NCI-H1436 (cell line): ENCODE data around the gene CDH23.

ENCODE experiments used
- DNase-seq: peaks from one replicate; lab custom pipeline; 2025; lab: John Stamatoyannopoulos, UW

CDH23 gene

DNA sequence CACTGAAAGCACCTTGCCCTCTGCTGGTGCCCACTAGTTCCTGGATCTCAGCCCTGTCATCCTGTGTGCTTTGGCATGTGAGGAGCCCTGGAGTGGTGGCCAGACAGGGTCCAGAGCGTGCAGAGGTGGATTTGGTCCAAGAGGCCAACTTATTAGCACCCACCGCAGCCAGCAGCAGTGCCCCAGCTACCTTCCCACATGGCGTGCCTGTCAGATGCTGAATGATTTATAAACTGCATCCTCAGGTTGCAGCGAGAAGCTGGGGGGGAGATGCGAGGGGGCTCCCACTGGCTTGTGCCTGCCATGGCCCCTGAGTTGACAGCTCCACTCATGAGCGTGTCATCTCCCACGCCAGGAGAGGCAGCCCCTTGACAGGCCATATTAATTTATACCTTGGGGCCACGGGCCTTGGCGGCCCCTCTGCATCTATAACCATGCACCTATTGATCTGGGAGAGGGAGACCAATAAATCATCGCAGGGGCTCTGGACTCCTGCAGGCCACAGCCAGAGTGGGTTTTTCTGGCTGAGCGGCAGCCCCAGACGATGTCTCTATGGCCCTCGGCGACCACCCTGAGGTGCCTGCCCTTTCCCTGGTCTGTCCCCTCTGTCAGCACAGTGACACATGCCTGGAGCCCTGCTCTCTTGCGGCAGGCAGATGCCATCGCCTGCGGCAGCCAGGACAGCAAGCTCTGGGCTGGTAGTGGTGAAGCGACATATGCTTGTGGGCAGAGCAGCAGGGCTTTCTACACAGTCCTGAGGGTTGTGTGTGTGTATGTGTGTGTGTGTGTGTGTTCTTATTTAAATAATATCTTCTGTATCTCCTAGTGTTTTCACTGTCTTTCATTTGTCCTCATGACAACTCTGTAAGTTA lies 120.8 kb downstream of the CDH23 start:
- DNase-seq = no peak

GRCh38 chr10:71520042-71520441 lies 123.3 kb downstream of the CDH23 start:
- no peak for DNase-seq

DNA sequence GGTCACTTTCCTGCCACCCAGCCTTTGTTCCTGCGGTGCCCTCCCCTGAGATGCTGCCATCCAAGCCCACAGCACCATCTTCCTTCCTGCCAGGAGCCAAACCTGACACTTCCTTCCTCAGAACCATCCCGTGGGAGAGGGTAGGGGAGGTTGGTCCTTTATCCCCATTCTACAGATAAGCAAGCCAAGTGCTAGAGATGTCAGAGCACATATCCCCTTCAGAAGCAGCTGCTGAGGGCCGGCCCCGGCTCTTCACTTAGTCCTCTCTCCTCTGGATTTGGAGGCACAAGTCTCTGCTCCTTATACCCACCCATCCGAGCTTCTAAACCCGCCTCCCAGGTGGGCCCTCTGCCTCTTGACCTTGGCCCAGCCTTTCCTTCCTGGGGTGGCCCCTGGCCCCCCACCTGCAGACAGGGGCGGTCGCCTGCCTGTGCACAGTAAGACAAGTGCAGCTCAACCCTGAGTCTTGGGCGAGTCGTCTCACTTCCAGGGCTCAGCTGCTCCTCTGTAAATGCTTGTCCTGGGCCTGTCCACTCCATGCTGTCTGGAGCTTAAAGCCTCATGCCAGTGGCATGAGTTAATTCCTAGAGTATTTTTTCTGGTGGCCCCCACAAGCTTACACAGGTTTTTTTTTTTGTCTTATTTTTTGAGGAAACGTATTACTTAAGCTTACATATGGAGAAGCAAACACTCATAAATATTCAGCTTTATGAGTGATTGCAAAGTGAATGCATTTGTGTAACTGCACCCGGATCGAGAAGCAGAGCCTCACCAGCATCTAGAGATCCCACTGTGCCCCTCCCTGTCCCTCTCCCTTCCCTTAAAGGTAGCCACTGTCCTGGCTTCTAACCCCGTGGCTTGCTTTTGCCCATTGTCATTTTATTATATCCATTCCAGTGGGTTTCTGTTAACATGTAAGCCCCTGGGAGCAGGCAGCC lies 125.1 kb downstream of the CDH23 start:
- no peak for DNase-seq

DNA sequence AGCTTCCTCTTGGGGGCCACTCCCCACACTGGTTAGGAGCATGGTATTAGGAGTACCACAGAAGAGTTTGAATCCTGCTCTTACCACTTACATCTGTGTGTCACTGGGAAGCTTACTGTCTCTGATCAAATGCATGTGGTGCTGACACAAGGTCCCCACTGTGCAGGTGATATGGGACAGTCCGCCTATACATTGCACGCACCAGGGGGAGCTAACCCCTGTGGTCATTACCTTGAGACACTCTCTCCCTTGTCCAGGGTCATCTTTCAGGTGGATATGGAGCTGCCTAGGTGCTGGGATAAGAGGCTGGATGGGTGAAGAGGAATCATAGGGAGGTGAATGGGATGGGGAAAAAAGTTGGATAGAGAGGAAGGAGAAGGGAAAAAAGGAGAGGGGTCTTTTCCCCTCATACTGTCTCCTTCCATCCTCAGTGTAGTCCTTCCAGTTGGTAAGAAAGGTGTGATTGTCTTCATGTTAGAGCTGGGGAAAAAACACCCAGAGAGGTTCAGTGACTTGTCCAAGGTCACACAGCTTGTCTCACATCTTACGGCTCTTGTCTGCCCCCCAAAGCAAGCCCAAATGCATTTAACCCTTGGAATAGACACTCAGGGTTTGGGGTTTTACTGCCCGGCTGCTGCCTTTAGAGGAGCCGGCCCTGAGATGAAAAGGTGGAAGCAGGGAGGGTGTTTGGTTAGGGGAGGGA lies 125.9 kb downstream of the CDH23 start:
- no peak for DNase-seq

DNA sequence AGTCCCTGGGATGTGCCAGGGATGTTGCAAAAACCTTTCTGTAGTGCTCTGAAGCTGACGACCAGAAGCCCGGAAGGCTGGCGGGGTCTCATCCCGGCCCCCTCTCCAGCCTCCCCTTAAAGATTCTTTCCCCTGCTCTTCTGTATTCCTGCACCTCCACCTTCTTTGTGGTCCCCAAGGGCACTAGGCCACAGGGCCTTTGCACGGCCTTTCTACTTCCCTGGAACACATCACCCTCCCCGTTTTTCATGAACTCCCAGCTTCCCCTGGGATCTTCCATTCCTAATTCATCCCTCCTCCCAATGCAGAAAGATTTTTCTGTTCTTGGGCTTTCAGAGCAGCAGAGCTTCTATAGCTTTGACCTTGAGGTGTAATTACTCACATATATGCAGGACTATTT lies 127.0 kb downstream of the CDH23 start:
- no peak for DNase-seq

DNA sequence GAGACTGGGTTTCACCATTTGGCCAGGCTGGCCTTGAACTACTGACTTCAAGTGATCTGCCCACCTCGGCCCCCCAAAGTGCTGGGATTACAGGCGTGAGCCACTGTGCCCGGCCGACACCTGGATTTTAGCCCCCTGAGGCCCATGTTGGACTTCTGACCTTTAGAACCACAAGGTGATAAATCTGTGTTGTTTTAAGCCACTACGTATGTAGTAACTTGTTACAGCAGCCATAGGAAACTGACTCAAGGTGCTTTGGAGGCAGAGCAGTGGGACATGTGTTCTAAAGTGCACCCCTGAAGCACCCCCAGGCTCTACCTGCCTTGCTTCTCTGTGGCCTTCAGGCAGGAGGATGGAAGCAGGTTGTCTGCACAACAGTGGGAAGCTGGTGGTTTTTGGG lies 128.4 kb downstream of the CDH23 start:
- no peak for DNase-seq

DNA sequence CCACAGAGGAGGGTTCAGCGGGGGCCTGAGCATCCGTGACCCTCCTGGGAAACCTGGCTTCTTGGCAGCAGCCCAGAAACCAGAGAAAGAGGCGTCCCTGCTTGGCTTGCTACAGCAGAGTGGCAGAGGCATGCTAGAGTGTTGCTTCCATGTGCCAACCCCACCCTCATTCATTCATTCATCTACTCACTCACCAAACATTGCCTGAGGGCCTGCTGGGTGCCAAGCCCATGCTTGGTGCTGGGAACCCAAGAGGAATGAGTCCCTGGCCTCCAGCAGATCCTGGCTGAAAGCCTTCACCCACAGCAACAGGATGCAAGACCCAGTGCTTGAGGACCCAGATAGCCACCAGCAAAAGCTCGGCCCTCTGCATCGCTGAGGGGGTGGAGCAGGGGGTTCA lies 129.0 kb downstream of the CDH23 start:
- no peak for DNase-seq

DNA sequence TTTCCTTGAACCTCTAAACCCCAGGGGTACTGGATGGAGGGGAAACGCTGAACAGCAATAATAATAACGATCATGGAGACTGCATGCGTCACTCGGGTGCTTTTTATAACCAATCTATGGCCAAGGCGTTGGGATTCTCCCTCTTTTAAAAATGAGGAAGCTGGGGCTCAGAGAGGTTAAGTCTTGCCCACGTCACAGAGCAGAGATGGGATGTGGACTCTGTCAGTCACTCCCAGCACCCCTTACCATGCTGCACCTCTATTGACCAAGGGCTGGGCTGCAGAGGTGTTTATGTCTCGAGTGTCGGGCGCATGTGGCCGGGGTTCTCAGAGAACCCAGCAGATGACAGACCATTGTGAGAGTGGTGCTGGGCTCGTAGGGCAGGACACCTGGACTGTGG lies 129.9 kb downstream of the CDH23 start:
- DNase-seq = no peak

GRCh38 chr10:71527135-71527534 lies 130.4 kb downstream of the CDH23 start:
- no peak for DNase-seq

DNA sequence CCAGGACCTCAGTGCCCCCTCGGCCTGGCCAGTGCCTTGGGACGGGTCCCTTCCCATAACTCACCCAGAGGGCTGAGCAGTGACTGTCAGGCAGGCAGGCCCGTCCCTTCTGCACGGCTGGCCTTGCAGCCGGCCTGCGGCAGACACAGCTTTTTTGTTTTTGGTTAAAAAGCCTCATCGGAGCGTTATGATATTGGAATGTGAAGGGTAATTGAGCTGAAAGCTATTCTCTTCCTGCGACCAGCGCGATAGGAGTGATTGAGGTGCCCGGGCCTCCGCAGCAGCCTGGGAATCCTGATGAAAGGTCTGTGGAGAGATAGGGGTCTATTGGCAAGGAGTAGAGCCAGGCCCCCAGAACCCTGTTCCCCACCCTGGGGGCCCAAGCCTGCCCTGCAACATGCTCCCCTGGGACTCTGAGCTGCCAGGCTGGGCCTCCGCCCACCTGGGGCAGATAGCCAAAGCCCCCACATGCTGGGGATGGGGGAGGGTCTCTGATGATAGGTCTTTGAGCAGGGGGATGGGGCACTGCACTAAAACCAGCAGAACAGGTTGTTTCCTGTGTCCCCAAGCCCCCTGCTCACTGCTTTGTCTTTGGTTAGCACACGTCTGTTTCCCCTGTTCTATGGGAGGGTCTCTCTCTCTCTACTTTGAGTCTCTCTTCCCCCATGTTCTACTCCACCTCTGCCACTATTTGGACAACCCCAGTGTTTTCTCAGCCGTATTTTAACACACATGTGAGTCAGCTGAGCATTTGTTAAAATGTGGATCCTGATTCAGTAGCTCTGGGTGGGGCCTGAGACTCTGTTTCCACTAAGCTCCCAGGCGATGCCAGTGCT lies 131.9 kb downstream of the CDH23 start:
- DNase-seq = no peak

- DNase-seq = no peak
Measured at GRCh38 chr10:71529207-71529827, 132.6 kb downstream of the CDH23 start.

GRCh38 chr10:71530781-71531180 lies 134.1 kb downstream of the CDH23 start:
- DNase-seq = no peak

DNA sequence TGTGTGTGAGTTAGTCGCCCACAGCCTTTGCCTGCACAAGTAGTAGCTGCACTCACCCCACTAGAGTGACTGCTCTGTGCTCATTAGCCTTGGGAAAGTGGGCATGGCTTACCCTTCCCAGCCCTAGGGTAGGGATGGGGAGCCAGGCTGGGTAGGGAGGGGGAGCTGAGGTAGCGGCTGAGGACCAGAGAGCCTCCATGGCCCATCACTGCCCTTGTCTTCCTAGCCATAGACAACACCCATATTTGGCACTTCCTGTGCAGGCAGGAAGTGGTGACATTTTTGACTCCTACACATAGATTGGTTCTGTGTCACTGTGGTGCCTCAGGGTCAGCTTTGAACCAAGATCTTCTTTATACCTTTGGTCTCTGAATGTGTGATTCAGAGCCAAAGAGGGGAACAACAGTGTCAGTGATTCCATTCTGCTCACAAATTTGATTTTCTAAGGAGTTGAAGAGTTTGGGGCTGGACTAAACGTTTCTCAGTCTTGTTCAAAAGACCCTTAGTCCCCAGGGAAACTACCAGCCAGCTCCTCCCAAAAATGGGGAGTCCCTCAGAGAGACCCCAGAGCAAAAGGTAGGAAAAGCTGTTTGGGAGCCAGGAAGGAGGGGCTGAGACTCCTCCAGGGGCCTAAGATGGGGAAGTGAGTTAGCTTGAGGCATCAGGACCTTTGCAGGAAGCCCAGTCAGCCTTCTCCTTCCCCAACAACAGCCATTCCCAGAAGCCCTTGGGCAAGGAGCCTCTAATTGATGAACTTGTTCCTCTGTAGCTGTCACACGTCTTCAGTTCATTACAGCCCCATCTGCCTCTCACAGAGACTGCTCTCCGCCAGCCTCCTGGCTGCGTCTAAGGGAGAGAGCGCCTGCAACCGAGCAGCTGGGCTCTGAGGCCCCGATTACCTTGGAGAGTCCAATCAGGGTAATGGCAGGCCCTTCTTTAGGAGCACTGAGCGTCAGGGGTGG lies 135.0 kb downstream of the CDH23 start:
- DNase-seq = peak; percentile 47

DNA sequence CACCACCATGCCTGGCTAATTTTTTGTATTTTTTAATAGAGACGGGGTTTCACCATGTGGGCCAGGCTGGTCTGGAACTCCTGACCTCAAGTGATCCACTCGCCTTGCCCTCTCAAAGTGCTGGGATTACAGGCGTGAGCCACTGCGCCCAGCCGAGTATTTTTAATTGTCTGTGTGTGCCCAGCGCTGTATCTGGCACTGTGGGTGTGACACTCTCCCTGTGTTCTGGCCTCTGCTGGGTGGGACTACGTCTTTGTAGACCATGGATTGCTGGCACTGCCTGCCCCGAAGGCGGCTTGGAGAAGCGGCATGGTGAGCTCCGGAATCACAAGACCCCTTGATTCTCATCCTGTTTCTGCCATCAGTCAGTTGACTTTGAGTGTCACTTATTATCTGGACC lies 136.2 kb downstream of the CDH23 start:
- DNase-seq = no peak

- DNase-seq = no peak
Measured at GRCh38 chr10:71533936-71534335, 137.2 kb downstream of the CDH23 start.

- no peak for DNase-seq
Measured at GRCh38 chr10:71534568-71535194, 138.0 kb downstream of the CDH23 start.

GRCh38 chr10:71536332-71536731 lies 139.6 kb downstream of the CDH23 start:
- no peak for DNase-seq

DNA sequence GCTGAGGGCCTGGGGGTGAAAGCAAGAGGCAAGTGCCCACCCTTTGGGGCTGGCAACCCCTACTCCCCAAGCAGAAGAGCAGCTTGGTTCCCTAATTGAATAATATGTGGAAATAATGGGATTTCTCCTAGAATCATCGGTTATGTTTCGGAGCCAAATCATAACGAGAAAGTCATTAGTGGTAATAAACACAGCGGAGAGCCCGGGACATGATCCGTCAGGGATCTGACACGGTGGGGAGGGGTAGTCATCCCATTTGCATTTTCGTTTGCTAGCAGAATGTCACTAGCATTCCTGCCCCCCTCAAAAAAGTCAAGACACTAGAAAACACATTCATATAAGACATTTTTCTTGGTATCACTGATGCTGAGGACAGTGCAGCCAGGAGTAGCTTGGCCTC lies 140.4 kb downstream of the CDH23 start:
- DNase-seq = no peak

DNA sequence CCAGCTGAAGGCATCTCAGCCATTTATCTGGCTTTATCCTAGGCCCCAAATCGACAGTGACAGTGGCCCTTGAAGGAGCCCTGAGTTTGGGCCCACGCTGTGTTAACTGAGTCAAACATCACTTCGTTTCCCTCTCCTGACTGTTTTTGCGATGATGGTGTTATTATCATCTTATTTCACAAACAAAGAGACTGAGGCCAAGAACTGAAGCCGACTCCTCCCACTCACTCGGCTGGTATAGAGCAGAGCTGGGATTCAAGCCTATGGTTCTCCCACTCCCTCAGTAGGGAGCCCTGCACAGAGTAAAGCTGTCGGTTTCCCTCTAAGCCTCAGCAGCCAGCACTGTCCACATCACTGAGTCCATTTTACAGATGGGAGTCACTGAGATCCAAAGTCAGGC lies 141.0 kb downstream of the CDH23 start:
- DNase-seq = no peak
